H54 (cell line): Measurements from ENCODE around the gene ASPHD1.

Experiments used
- DNase-seq: peaks from one replicate; pipeline ENCODE4 v3.0.0; 2011; ENCODE audit warnings: low spot score, mixed read lengths; ENCODE audit not compliant: insufficient read length
- FAIRE-seq: peaks from 3 replicates; lab custom pipeline; 2011; peaks lifted over from hg19 to GRCh38; lab: Jason Lieb, UNC
- POLR2A ChIP-seq: IDR thresholded peaks from 2 replicates; pipeline ENCODE4 v1.6.1; 2011; ENCODE audit warnings: low read depth, mild to moderate bottlenecking, low read length

ASPHD1 gene

DNA sequence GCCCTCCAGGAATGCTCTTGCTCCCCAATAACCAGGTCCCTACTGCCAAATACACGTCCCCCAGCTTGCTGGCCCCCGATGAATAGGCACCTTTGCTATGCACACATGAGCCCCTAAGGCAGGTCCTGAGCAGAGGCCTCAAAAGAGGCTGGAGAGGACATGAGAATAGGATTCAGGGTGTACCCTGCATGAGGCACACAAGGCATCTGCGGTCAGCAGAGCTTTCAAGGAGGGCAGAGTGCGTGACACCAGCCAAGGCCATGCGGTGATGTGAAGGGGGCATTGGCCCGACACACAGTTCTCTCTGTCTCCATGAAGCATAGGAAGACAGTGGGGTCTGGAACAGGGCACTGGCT is 7.9 kb upstream of the ASPHD1 start:
- TF ChIP-seq POLR2A: no peak
- DNase-seq: no peak
- FAIRE-seq: no peak

DNA sequence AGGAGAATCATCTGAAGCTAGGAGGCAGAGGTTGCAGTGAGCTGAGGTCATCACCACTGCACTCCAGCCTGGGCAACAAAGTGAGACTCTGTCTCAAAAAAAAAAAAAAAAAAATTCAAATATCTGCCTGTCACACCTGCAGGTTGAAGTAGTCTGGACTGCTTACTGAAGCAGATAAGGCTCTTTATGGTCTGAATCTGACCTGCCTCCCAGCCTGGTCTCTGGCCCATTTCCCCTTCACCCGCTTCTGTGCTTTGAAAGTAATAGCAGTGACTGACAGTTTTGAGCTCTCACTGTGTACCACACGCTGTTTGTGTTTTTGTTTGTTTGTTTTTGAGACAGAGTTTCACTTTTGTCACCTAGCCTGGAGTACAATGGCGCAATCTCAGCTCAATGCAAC is 6.7 kb upstream of the ASPHD1 start:
- no peak for DNase-seq
- no peak for FAIRE-seq
- no peak for TF ChIP-seq POLR2A

DNA sequence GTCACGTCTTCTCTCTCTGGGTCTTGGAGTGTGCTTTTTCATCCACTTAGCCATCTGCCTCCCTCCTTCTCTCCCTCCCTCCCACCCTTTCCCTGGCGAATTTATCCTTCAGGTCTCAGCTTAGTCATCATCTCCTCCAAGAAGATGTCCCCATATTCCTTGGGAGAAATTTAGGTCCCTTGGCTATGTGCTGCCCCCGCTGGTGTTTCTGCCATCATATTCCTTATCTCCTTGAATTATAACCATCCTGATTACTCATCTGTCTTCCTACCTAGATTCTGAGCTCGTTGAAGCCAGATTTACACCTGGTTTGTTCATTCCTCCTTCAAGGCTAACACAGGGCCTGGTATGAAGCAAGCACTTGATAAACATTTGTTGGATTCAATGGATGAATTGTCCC is 5.9 kb upstream of the ASPHD1 start:
- DNase-seq (no peak), FAIRE-seq (no peak)
- no peak for TF ChIP-seq POLR2A

DNA sequence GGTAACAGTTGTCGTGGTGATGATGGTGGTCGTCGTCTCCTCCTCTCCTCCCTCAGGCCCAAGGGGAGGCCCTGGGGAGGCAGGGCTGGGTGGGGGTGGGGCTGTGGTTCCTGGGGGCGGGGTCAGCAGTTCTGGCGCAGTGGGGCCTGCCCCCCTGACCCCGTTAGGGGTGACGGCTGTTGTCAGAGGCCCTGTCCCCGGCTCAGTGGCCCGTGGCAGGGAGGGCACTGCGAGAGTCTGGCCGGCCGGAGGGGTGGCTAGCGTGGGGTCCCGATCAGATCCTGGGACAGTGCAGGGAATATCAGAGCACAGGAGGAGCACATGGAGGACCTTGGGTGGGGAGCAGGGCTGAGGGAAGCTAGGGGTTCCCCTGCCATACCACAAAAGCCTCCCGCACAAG is 3.4 kb upstream of the ASPHD1 start:
- FAIRE-seq: no peak
- DNase-seq: no peak
- TF ChIP-seq POLR2A: no peak

DNA sequence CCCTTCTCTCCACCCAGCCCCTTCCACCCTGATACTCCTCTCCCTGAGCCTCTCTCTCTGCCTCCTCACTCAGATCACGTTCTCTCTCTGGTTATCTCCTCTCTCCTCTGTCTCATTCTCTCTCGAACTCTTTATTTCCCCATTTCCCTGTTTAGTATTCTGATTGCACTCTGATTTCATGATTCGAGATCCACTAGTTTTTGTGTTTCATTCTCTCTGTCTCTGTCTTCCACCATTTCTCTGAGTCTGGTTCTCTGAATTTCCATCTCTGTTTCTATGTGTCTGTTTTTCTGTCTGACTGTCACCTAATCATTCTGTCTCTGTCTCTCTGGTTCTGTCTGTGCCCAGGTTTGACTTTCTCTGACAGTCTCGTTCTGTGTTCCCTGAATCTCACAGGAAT is 3.0 kb upstream of the ASPHD1 start:
- DNase-seq (no peak), FAIRE-seq (no peak)
- no peak for TF ChIP-seq POLR2A

DNA sequence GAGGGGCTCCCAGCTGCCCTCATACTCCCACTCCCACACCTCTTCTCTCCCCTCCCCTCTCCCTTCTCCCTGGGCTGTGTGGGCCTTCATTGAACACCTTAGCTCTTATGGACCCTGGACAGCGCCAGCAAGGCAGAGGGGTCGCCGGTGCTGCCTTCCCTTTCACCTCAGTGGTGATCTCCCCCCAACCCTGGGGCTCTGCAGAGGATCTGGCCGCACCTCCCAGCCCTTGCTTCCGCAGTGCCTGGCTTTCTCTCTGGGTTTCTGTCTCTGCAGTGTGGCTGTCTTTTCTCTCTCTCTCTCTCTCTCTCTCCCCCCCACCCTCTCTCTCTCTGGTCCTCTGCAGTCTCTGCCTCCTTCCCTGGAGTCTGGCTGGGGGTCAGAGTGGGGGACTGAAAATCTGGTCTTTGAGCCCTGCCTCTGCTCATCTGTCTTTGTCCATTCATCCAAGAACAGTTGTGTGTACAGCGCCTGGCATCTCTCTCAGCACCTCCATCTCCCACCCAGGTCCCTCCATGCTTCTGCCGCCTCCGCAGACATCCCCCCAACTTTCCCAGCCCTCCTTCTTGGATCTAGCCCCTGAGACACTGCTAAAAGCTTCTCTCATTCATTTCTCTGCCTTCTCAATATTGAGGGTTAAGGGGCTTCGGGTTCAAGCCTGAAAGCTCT is 2.0 kb upstream of the ASPHD1 start:
- DNase-seq: no peak
- no peak for FAIRE-seq
- no peak for TF ChIP-seq POLR2A

DNA sequence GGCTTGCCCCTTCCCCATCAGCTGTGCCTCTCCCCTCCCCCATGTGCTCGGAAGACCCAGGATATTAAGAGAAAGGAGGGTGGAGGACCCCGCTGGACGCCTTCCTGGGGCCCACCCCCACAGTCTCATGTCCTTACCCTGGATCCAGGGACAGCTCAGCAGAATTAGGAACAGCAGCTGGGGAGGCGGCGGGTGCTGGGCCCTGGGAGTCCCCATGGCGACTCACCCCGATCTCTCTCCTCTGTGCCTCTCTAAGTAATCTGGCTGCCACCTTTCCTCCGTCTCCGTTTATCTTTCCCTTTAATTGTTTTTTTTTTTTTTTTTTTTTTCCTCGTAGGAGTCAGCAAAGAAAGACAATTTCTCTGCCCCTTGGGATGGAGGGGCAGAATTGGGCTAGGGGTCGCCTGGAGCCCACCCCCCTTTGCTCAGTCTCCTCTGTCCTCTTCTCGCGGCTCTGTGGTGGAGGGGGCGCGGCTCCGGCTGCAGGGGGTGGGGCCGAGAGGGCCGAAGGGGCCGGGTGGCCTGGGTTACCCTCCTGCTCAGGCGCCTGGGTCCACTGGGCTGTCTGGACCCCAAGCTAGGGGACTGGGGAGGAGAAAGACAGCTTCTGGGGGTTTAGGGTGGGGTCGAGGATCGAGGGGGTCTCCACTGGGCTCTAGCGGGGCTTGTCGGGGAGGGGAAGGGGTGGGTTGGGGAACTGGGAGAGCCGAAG is 1.3 kb upstream of the ASPHD1 start:
- DNase-seq: peak; percentile 76
- no peak for FAIRE-seq
- TF ChIP-seq POLR2A: peak; percentile 28; the same call in 1 of the 2 replicates

DNA sequence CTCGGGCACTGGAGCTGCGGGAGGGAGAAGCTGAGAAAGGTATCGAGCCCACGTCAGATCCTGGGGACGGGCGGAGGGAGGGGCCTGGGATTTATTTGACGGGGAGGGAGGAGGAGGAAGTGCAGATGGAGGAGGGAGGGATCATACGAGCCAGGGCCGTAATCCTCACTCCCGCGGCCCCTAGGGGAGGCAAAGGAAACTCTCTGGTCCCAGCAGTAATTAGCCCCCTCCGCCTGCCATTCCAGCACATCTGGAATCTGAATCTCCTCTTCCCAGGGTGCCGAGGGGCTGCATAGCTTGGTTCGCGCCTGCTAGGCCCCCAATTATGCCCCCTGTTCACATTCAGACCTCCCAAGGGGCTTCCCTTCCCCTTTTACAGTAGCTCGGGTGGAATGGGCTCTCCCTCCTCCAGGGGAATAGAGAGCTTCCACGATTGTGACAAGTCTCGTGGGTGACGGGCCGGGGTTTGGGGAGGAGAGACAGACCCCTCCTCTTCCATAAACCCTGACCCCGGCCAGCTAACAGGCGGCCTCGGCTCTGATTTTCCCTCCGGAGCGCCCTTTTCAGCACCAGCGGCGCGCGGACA is 679 bp upstream of the ASPHD1 start, which contains the start of gene SEZ6L2:
Gene SEZ6L2 (minus strand): TSS at position 35 of the 586 bp plus-strand sequence. CDS start 531 bp downstream, outside the sequence.
- FAIRE-seq: no peak
- TF ChIP-seq POLR2A: no peak
- peak; percentile 92 for DNase-seq

DNA sequence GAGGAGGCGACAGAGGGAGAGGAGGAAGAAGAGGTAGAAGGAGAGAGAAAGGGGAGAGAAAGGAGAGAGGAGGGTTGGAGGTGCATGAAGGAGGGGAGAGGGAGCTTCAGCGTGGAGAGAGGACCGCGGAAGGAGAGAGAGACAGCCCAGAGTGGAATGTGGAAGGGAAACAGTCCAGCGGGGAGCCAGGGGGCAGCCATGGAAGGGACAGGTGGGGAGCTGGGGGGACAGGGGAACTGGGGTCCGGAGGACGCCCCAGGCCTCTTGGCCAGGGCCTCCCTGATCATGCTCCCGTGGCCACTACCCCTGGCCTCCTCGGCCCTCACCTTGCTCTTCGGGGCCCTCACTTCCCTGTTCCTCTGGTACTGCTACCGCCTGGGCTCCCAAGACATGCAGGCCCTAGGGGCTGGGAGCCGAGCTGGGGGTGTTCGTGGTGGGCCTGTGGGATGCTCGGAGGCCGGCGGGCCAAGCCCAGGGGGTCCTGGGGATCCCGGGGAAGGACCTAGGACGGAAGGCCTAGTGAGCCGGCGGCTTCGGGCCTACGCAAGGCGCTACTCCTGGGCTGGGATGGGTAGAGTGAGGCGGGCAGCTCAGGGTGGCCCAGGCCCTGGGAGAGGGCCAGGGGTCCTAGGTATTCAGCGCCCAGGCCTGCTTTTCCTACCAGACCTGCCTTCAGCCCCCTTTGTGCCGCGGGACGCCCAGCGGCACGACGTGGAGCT is 759 bp downstream of the ASPHD1 start:
- no peak for DNase-seq
- TF ChIP-seq POLR2A: no peak
- FAIRE-seq: no peak

DNA sequence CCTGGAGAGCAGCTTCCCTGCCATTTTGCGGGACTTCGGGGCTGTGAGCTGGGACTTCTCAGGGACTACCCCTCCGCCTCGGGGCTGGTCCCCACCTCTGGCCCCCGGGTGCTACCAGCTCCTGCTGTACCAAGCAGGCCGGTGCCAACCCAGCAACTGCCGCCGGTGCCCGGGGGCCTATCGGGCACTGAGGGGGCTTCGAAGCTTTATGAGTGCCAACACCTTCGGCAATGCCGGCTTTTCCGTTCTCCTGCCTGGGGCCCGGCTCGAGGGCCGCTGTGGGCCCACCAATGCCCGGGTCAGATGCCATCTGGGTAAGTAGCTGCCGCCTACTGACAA is 1.3 kb downstream of the ASPHD1 start:
- TF ChIP-seq POLR2A: no peak
- no peak for FAIRE-seq
- DNase-seq: no peak

DNA sequence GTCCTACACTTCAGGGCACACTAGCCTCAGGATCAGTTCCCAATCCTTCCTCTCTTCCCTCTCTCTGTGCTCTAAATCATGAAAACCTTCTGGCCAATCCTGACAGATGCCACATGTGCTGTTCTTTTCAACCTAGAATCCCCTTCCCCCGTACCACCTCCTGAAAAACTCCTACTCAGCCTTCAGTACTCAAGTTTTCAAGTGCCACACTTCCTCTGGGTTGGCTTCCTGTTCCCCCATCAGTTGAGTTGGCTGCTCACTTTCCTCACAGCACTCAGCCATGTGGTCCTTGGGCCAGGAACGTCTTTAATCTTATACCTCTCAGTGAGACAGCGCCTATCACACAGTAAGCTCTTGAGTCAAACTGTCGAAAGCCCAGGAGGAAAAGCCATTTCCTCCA is 3.3 kb downstream of the ASPHD1 start:
- no peak for FAIRE-seq
- DNase-seq: no peak
- TF ChIP-seq POLR2A: no peak

DNA sequence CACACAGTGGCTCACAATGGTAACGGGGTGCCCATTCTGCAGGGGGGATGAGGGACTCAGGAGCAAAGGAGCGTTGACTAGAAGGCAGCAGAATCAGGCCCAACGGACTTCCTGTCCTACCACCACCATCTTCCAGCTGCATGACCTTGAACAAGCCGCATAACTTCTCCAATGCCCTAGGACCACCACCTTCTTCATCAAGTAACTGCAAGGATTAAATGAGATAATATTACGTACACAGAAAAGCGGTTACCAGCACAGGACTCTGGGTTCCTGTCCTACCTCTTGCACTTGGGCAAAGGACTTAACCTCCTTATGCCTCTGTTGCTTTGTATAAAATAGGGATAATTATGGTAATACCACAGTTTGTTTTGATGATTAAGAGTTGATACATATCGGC is 4.7 kb downstream of the ASPHD1 start:
- DNase-seq (no peak), FAIRE-seq (no peak)
- no peak for TF ChIP-seq POLR2A

DNA sequence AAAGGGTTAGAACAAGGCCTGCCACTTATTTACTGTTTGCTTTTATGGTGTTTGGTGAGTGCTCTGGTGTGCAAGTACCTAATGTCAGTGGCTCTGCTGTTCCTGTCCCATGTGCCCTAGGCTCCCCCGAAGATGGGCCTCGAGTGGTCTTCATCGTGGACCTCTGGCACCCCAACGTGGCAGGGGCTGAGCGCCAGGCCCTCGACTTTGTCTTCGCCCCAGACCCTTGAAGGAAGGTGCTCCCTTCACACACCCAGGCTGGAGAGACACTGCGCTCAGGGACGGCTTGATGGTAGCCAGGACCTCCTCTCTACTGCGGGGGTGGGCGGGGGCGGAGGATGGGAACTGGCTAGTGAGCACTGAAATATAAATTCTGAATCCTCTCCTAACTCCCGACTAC is 5.4 kb downstream of the ASPHD1 start:
- TF ChIP-seq POLR2A: no peak
- DNase-seq (no peak), FAIRE-seq (no peak)
